HG03432 (cell line): ENCODE measurements around the gene UBE2A.

Source experiments
- ATAC-seq: cut with Tn5 transposase; IDR thresholded peaks from one replicate; pipeline ENCODE4 v1.9.1; 2021; ENCODE audit warnings: mild to moderate bottlenecking, moderate library complexity; ENCODE audit not compliant: unreplicated experiment

Gene UBE2A

DNA sequence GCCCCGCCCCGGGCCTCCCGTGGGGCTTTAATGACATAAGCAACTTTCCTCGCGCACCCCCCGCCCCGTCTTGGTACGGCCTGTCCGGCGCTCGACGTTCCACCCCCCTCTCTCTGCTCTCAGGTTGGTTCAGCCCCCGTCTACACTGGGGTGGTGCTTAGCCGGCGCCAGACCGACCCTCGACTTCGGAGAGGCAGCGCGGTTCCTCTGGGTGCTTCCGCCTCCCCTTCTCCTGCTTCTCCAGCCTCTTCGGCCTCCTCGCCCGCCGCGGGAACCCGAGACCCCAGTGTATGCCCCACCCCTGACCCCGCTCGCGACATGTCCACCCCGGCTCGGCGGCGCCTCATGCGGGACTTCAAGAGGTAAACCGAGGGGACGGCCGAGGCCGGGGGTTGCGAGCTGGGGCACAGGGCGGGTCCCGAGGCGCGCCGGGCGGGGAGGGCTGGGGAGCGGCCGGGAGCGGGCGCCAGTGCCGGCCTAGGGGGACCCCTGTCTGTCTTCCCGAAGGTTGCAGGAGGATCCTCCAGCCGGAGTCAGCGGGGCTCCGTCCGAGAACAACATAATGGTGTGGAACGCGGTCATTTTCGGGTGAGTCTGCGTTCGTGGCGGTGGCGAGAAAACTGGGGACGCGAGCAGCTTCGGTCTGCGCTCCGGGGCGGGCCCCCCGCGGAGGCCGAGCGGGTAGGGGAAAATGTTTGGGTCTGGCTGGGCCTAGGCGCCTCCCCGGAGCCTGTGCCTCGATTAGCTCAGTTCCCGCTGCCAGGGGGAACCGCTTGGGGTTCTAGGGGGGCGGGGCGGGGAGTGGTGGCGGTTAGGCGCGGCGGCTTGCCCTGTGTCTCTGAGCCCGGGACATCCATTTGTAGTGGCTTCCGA lies at the start of gene UBE2A:
TSS of gene UBE2A (plus strand) at position 170 of the 873 bp plus-strand sequence. CDS start at position 319, 149 bp downstream.
- peak; percentile 87 for ATAC-seq

DNA sequence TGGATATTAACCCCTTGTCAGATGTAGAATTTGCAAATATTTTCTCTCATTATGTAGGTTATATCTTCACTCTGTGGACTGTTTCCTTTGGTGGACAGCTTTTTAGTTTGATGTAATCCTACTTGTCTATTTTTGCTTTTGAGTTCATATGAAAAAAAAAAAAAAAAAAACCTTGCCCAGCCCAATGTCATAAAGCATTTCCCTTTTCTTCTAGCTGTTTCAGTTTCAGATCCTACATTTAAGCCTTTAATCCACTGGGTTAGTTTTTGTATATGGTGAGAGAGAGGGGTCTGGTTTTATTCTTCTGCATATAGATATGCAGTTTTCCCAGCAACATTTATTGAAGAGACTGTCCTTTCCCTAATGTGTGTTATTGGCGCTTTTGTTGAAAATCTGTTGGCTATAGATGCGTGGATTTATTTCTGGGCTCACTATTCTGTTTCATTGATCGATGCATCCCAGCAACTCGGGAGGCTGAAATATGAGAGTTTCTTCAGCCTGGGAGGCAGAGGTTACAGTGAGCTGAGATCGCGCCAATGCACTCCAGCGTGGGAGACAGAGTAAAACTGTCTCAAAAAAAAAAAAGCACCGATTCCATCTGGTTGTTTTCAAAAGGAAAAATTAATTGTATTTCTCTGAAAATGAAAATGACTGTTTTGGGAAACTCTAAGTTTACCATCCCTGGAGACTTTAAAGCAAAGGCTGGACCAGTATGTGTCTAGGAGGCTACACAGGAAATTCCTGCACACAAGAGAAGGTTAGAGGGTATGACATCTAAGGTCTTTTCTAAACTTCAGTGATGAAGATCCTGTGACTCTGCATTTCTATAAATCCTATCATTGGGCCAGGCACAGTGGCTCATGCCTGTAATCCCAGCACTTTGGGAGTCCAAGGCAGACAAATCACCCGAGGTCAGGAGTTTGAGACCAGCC lies 44.8 kb upstream of the UBE2A start:
- ATAC-seq: no peak

DNA sequence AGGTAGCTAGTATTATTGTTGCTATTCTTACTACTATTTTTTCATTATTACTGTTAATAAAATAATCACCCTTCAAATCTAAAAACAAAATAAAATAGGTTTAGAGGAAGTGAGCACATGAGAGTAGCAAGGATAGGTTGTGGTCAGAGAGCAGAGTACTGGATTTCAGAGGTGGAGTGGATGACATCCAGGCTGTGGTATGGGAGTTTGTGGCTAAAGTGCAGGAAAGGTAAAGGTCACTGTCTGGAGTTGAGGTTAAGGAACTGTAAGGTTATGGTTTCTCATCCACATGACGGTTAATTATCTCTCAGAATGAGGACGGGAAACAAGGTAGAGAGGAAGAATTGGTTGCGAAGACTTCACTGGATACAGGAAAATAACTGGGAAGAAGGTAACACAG lies 36.9 kb upstream of the UBE2A start:
- no peak for ATAC-seq

DNA sequence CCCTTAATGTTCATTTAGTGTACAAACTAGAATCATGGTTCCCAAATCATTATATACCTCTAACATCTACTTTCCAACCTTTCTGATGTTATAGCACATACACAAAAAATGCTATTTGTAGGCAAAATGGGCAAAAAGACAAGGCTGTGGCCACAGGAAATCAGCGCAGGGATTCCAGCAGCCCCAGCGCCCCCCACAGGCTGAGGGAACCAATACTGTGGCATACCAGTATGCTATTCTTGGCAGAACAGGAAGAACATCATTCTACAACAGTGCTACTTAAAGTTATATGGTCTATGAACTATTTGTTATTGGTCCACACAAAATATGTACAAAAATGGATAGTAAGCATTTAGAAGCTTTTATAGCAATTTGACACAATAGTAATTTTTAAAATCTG lies 34.5 kb upstream of the UBE2A start:
- ATAC-seq: no peak

DNA sequence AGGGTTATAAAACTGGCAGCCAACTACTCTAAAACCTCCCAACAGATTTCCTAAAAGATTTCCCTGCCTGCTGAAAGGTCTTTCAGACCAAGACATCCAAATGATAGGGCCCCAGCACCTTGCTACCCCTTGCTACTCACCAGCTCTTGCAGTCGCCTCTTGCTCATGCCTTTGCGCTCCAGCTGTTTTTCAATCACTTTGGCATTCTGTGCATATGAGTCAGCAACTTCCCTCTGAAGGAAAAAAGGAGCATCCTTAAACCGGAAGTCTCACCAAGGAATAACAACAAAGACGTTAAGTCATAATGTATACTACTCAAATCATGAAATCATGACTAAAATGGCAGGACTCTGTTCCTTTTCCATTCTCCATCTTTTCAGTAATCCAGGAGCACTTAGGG lies 33.2 kb upstream of the UBE2A start:
- ATAC-seq: no peak

DNA sequence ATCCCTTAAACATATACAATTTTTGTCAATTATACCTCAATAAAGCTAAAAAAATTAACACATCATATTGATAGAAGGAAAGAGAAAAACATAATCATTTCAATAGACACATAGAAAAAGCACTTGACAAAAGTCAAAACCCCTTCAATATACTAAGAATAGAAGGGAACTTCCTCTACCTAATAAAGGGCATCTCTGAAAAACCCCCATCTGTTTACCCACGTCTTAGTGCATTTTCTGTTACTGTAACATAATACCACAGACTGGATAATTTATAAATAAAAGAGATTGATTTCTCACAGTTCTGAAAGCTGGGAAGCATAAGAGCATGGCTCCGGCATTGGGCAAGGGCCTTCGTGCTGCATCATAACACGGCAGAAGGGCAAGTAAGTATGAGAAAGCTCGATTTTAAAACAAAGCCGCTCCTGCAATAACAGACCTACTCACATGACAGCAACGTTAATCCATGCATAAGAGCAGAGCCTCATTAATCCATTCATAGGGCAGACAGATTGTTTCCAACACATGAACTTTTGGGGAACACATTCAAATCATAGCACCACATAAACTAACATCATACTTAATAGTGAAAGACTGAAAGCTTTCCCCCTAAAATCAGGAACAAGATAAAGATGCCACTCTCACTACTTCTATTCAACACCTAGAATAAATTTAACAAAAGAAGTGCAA lies 24.9 kb upstream of the UBE2A start:
- peak; percentile 56 for ATAC-seq

DNA sequence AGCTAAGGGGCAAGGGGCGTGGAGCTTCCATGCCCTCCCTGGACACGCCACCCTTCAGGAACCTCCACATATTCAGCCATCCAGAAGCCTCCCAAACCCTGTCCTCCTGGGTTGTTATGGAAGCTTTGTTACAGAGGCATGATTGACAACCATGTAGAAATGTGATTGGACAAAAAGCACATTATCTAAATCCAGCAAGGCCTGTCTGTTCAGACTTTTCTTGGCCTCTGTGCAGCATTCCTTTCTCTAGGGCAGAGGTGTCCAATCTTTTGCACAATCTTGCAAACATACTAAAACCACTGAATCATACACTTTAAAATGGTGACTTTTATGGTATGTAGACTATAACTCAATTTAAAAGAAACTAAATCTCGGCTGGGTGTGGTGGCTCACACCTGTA lies 21.9 kb upstream of the UBE2A start:
- no peak for ATAC-seq

DNA sequence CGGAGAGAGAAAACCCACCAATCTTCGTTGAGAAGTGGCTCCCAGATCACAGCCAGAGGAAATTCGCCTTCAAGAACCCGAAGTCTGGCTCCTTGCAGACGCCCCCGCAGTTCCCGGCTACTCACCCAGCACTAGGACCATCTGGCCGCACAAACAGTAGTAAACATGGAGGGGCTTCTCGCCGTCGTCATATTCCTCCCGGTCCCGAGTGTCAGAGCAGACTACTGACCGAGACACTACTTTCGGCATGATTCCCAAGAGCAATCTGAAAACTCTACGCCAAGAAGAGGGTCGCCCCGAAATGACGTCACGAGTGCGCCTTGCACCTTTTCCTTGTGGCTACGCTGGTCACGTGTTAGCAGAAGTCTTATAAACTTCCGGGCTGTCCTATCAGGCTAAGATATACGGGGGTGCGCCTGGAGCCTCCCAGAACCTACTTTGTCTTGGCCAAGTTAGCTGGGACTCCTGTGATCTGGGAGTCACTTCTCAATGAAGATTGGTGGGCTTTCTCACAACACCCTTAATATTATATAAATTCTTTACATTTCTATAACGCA lies 9.2 kb upstream of the UBE2A start, which contains the start of gene STEEP1:
TSS of gene STEEP1 (minus strand) at position 303 of the 557 bp plus-strand sequence. CDS start at position 249, 54 bp downstream.
- ATAC-seq: peak; percentile 94

DNA sequence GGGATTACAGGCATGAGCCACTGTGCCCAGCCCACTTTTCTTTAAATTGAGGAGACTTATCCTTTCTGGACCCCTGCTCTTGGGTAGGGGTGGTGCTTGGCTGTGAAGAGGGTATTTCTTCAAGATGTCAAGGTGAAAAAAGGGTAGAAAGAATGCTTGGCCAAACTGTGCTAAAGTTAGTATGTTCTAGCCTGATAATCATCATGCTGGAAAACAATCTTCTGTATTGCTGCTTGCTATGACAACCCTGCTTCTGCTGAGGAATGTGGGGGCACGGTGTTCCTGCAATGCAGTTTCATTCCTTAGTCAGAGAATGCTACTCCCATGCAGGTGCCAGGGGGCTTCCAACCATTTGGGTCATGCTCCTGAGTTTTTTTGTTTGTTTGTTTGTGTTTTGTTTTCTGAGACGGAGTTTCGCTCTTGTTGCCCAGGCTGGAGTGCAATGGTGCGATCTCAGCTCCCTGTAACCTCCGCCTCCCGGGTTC lies 4.0 kb upstream of the UBE2A start:
- ATAC-seq: no peak

DNA sequence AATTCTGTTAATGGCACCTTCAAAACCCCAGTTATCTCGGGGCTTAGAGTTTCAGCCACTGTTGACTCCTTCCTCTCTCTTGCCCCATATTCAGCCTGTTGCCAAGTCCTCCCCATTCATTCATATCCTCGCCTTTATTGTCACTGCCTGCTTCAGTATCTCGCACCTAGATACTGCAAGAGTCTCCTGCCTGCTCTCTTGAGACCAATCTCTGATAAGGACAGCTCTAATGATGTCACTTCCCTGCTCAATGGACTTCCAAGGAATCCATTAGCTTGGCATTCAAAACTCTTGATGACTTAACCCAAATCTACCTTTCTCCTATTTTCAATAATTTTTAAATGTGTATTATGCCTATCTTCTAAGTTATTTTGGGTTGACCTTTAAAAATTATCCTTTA lies 1.1 kb upstream of the UBE2A start:
- no peak for ATAC-seq

DNA sequence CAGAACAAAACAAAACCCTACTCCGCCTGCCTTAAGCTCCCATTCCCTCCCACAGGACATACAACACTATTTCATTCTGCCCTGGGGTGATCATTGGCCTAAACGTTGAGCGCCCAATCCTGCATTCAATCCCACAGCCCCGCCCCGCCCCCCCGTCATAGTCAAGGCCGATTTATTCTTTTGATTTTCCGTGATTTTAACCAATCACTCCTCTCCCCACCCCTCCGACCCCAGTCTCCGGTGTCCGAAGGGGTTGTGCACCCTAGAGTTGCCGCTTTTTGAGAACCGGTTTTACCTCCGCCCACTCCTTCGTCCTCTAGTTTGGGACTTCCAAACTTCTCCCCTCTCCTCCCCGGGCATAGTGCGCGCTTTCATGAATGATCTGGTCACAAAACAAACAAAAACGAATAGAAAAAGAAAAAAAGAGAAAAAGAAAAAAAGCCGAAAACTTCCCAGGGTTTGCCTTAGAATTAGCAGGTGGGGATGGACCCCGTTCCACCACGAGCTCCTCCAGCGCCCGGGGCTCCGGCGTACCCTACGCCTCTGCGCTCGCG lies 446 bp upstream of the UBE2A start:
- ATAC-seq: peak; percentile 12

DNA sequence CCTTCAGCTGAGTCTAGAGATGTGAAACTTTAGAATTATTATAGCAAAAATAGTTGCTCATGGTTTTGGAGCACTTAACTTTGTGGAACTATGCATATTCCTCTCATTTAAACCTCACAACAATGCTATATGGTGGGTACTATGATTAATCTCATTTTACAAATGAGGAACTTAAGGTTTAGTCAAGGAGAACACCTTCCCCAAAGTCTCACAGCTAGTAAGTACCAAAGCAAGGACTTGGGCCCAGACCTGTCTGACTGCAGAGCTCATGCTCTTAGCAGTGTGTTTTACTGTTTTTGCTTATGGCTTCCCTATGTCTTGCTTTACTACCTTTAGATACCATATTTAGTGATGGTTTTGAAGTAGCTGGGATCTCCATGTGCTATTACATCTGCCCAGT lies 5.1 kb downstream of the UBE2A start:
- ATAC-seq: no peak

DNA sequence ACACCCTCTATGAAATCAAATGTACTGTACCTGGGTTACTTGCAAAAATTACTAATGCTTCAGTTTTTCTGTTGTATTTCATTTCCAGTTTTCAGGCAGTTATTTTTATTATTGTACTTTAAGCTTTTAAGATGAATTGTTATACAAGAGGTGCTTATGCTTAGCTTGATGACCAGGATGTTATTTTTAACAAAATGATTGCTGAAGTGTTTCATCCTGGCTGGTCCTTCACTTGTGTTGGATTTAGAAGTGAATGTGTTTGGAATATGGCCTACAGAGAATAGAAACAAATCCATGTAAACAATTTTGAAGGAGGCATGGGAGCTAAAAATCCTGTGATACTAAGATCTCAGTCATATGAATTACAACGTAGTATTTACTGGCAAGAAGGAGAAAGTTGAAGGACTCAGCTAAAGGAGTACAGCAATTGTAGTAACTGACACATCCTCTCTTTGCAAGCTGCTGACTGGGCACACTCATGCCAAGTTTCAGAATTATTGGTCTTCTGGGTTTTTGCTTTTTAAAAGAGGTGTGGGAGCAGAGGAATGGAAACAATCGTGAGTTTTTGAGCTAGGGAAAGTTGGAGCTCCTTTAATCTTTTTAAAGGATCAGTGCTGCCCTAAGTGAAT lies 9.2 kb downstream of the UBE2A start:
- no peak for ATAC-seq

DNA sequence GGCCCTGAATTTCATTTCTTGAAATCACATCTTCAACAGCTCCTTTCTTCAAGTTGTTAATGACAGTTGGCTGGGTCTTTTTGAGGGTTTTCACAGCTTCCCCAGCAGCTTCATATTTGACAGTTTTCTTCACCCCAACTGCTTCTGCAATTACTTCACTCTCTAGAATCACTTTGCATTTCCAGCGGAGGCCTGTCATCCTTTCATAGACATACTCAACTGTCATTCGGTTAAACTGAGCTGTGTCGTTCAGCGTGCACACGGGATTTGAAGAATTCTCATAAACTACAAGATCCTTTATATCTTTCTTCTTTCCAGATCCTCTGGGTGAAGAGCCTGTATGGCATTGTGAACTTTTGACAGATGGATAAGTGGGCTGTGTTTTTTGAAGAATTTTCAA lies 15.4 kb downstream of the UBE2A start:
- no peak for ATAC-seq

DNA sequence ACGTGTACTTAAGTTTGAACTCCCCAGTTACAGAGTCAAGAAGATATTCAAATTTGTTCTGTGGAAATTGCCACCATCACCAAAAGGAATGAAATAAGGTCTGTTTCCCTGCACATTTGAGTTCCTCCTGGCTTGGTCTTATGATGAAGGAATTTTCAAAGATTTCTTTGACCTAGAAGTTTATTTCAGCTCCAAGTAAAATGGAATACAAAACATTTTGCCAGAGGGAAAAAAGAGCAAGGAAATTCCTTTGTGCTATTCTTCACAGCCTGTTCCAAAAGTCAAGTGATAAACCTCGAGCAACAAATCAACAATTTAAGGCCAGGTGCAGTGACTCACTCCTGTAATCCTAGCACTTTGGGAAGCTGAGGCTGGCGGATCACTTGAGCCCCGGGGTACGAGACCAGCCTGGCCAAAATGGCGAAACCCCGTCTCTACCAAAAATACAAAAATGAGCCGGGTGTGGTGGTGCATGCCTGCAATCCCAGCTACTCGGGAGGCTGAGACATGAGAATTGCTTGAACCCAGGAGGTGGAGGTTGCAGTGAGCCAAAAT lies 28.4 kb downstream of the UBE2A start:
- no peak for ATAC-seq

DNA sequence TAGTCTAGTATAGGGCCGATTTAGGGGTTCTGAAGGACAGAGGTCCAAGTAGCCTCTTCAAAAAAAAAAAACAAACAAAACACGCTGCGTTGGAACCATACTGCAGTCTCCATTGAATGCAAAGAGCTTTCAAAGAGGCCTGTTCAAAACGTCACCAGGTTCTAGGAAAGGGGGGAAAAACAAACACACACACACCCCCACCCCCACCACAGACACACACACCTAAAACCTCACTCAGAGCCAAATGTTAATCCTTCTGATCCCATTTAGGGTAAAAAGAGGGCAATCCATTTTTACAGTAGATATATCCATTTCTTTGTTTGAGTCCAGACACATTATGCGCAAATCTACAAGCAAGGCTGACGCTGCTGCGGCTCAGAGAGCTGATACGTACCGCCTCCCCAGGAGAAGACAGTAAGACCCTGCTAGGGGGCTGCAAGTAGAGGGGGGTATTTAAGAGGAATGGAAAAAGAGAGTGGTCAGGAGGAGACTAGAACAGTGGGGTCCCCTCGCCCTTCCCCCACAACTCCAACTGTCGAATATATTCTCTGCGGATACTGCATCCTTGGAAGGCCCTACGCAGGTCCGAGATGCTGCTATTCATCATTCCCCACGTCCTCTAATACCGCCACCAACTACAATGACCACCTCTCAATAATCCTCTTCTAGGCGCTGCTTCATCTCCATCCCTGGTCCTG lies 30.6 kb downstream of the UBE2A start:
- ATAC-seq: no peak

DNA sequence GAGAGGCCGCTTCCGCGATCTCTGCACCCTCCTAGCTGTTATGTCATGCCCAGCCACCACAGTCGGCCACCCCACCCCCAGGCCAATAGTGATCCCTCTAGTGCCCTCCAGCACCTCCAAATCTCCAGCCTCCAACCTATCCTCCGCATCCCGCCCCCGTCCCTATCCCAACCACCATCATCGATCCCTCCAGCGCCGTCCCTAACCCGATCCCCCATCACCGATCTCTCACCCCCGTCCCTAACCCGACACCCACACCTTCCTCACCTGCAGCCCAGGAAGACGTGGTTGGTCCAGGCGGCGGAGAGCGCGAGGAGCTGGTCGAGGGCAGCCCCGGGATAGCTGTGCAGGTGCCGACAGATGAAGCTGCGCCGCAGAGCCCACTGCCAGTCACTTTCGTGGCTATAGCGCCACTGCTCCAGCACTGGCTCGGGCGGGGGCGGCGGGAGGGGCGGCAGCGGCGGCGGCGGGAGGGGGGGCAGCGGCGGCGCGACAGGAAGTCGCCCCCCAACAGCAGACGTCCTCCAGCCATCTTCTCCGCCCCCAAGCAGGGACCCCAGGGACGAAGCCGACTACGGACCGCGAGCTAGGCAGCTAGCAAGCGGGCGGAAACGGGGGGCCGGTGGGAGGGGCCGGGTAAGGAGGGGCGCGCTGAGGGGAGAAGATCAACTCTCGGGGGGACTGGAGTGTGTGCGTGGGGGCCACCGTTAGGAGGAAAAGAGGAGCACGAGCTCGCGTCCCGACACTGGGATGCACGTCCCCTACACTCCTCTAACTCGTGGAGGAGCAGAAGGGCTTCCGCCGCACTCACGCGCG lies 31.3 kb downstream of the UBE2A start:
- ATAC-seq: peak; percentile 41
